C4-2B (cell line): Measurements from ENCODE around the gene KCTD5.

Source experiments
- H3K27ac ChIP-seq: fragments of 450-650 bp; 2 replicates; pipeline ENCODE4 v1.5.1; 2017
- ZFX ChIP-seq: fragments of 450-650 bp; IDR thresholded peaks from 2 replicates; pipeline ENCODE4 v1.6.1; 2017
- TF ChIP-seq, protein P1 (sequence below): fragments of 450-650 bp; conservative IDR thresholded peaks from 2 replicates; pipeline ENCODE4 v1.5.1; 2017; ENCODE audit warnings: mild to moderate bottlenecking

Gene KCTD5

DNA sequence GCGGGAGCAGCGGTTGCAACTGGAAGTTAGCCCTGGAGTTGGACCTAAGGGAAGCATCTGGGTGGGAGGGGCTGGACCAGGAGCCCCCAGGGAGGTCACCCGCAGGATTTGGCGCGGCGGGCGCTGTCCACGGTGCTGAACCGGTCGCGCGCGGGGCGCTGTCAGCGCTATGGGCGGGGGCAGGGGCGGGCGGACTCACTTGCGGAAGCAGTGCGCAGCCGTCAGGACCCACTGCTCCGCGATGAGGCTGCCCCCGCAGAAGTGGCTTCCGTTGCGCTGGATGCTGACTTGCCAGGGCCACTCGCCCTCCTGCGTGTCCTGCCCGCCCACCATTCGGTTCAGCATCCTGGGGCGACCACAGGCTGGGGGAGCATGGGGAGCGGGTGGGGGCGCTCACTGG is 33.2 kb downstream of the KCTD5 start:
- H3K27ac ChIP-seq, result no peak overlapping the region

DNA sequence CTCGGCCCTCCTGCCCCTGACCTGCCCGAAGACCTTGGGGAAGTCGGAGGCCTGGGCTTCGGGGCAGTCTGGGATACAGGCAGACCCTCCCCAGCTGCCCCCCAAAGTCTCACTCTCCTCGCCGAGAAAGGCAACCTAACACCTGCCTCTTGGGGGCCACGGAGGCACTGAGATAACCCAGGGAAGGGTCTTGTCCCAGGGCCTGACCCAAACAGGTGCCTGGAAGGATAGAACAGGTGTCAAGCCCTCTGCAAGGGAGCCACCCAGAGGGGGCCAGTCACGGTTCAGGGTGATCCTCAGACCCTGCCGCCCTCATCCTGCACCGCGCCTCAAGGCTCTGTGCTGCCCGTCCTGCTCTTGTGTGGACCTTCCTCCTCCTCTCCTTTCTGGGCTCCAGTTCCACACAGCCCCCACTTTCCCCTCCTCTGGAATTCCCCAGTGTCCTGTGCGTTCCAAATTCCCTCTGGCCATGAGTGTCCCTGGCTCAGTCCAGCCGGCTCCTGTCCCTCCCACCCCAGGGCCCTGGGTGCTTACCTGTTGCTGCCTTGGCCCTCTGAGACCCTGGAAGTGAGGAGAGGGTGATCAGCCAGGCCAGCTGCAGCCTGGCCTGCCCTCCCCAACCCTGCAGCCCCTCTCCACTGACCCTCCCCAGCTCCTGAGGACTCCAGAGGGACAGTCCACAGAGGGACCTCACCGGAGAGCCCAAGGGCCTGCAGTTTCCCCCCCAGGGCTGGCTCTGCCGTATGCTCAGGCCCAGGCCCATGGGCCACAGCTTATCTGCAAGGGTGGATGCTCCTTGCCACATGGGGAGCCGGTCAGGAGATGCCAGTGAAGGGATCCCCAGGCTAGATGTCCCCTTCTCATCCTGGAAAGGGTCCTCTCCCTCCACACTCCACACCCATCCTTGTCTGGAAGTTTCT is 33.9 kb downstream of the KCTD5 start:
- no peak overlapping the region; the same call in 1 of the 2 replicates for H3K27ac ChIP-seq
- TF ChIP-seq, protein P1, sequence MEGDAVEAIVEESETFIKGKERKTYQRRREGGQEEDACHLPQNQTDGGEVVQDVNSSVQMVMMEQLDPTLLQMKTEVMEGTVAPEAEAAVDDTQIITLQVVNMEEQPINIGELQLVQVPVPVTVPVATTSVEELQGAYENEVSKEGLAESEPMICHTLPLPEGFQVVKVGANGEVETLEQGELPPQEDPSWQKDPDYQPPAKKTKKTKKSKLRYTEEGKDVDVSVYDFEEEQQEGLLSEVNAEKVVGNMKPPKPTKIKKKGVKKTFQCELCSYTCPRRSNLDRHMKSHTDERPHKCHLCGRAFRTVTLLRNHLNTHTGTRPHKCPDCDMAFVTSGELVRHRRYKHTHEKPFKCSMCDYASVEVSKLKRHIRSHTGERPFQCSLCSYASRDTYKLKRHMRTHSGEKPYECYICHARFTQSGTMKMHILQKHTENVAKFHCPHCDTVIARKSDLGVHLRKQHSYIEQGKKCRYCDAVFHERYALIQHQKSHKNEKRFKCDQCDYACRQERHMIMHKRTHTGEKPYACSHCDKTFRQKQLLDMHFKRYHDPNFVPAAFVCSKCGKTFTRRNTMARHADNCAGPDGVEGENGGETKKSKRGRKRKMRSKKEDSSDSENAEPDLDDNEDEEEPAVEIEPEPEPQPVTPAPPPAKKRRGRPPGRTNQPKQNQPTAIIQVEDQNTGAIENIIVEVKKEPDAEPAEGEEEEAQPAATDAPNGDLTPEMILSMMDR, result no peak
- TF ChIP-seq ZFX, result no peak

More for the DNA sequence above, 33.2 kb downstream of the KCTD5 start:
- TF ChIP-seq, protein P1, result no peak
- TF ChIP-seq ZFX, result no peak

DNA sequence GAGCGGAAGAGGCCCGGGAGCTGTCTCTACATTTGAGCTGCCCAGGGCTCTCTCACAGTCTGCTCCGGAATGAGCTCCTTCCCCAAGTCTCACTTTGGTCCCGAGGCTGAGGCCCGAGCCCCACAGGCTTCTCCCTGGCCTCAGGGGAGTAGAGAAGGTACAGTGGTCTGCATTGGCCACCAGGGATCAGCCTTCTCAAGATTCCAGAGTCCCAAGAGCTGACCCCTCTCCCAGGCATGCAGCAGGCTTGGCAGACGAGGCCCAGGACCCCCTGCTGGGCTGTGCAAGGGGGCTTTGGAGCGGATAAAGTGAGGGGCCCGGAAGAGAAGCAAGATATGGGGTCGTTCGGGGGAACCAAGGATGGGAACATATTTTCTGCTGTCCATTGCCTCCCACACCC is 34.6 kb downstream of the KCTD5 start:
- no peak overlapping the region; the same call in 1 of the 2 replicates for H3K27ac ChIP-seq
- TF ChIP-seq, protein P1, result no peak
- no peak for TF ChIP-seq ZFX

DNA sequence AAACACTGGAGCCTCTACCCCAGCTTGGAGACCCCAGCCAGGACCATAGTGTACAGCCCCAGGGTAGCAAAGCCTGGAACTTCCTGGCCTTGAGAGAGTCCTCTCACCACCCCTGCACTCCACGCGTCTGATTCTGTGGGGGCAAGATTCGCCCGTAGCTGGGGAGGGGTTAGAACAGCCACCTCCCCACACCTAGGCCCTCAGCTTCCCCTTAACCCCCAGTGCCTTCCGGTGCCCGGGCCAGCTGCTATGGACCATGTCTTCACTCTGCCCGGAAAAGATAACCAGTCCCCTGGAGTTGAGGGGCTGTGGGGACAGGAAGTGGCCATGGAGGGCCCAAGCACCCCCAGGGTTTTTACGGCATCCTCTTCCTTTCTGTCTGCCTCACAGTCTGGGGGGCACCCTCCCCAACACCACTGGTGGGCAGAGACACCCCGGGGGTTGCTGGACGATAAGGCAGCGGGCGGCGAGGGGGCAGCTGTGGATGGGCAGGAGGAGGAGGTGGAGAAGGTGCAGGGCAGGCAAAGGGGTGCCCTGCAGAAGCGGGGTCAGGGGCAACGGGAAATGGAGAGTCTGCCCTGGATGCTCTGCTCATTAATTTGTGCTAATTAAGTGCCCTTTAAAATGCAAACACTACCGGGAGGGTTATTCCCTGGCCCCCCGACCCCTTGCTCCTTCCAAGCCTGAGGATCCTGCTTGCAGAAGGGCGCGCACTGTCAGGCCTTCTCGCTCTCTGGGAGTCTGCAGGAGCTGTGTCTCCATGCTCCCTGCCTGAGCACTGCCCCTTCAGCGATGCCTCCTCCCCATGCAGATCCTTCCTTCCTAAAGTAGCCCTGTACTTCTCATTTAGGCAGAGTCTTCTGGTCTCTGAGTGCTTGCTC is 35.3 kb downstream of the KCTD5 start:
- TF ChIP-seq, protein P1, result no peak
- TF ChIP-seq ZFX, result no peak
- peak overlapping the region; percentile 98 for H3K27ac ChIP-seq

DNA sequence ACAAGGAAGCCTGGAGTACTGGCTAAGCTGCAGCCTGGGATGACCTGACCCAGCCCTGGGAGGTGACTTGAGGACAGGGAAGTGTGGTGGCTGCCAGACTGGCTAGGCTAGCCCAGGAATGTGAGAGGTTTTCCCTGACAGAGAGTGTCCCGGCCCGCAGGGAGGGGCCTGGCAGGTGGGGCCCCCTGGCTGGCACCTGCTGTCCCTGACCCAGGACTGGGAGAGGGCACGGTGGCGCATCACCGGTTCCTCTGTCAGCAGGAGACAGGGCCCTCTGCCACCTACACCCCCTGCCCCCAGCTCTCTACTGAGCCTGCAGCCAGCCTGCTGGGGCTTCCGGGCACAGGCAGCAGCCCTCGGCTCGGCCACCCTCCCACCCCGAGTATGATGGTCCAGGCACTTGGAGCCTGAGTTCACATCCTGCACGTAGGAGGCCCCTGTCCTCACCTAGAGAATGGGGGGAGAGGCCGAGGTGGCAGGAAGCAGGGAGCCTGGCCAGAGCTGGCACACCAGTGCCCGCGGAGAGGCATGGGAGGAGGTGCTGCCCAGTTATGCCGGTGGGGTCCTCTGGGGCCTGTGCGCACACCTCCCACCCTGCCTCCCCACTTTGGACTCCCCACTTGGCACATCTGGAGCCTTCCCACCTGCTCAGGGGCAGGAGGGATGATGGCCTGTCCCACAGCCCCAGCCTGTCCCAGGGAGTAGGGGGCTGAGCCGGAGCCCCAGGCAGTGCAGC is 37.2 kb downstream of the KCTD5 start:
- TF ChIP-seq, protein P1, result no peak
- TF ChIP-seq ZFX, result peak; percentile 57; the same call in 1 of the 2 replicates
- H3K27ac ChIP-seq, result peak overlapping the region; percentile 98

DNA sequence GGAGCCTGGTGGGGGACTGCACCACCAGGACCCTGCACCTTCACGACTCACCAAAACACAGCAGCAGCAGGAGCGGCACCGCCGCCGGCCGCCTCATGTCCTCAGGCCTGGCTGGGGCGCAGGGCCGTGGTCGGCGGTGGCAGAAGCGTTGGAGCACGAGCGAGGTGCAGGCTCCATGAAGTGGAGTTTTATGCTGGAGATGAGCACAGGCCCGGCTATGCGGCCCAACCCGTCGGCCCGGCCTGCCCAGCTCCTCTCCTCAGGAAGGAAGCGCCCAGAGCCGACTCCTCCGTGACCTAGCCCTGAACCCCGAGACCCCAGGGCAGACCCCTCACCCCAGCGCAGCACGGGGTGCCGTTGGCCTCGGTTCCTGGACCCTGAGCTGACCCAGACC is 37.7 kb downstream of the KCTD5 start, which contains the start of gene PRSS27:
Gene PRSS27 (minus strand): TSS at position 161 of the 394 bp plus-strand sequence. CDS start 64 bp downstream, at position 97.
- TF ChIP-seq ZFX, result 0 out of 2 replicates have a peak, but pooled peaks have one; percentile 6
- TF ChIP-seq, protein P1, result no peak
- peak within 1 kb of the TSS; percentile 98 for H3K27ac ChIP-seq
